Measurements from ENCODE around the gene IPO9.

GRCh38 chr1:201785291-201785690 lies 43.7 kb upstream of the IPO9 start:
- TF ChIP-seq POLR2A (IDR thresholded peaks at IDR 0.05) = no peak
- TF ChIP-seq CTCF (IDR thresholded peaks at IDR 0.05) = no peak
- TF ChIP-seq EP300 (IDR thresholded peaks at IDR 0.05) = no peak
